ENCODE measurements around the gene RAB27B. TPM values are rescaled to one million over a fixed set of nuclear protein-coding genes. Genes with fewer than 3 reads are reported as not detected.

Gene RAB27B
- total and polyA plus RNA-seq, 10 of the 15 experiments (the other 5 are each of a cell fraction or from before 2014, with no cell fraction given): under 0.01 to 0.03 TPM; not detected in 8

DNA sequence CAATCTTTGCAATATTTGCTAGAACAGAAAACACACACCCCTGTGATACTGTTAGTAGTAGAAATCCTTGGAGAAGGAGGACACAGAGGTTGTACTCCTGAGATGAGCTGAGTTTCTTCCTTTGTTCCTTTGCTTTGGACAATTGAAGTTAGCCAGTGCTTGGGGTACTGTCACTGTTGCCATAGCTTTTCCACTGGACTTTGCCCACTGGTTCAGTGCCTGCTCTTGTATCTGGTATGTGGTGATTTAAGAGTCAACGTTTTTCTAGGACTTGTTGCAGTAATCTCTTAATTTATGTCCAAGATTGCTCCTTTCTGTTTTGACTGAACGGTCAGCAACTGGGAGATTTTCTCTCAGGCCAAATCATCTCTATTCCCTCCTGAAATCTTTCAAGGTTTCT is 26.1 kb upstream of the RAB27B start:
- CTCF ChIA-PET: no interaction called here
- intact Hi-C loops (cut with micrococcal nuclease; ENCODE audit: unreplicated experiment) (no loop called here), in situ Hi-C loops (cut with MboI) (no loop called here)
- no peak for TF ChIP-seq IKZF1 (conservative IDR thresholded peaks at IDR 0.05)
- no peak for TF ChIP-seq CEBPB (IDR thresholded peaks at IDR 0.05; ENCODE audit: borderline replicate concordance in 1 of 2, low read depth in 2 of 2, low read length in 2 of 2)
- no peak for TF ChIP-seq SMC3 (IDR thresholded peaks at IDR 0.05; ENCODE audit: borderline replicate concordance, low read length)
- no peak for TF ChIP-seq ZZZ3 (IDR thresholded peaks at IDR 0.05; ENCODE audit: control insufficient read depth, insufficient read length, low read depth)
- TF ChIP-seq RAD51 (IDR thresholded peaks at IDR 0.05): no peak
- TF ChIP-seq, protein P1, sequence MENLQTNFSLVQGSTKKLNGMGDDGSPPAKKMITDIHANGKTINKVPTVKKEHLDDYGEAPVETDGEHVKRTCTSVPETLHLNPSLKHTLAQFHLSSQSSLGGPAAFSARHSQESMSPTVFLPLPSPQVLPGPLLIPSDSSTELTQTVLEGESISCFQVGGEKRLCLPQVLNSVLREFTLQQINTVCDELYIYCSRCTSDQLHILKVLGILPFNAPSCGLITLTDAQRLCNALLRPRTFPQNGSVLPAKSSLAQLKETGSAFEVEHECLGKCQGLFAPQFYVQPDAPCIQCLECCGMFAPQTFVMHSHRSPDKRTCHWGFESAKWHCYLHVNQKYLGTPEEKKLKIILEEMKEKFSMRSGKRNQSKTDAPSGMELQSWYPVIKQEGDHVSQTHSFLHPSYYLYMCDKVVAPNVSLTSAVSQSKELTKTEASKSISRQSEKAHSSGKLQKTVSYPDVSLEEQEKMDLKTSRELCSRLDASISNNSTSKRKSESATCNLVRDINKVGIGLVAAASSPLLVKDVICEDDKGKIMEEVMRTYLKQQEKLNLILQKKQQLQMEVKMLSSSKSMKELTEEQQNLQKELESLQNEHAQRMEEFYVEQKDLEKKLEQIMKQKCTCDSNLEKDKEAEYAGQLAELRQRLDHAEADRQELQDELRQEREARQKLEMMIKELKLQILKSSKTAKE (IDR thresholded peaks at IDR 0.05; ENCODE audit: low read depth, poor library complexity, severe bottlenecking): no peak
- no peak for TF ChIP-seq RCOR1 (conservative IDR thresholded peaks at IDR 0.05; ENCODE audit: low read depth, low read length)
- no peak for TF ChIP-seq MEF2B (IDR thresholded peaks at IDR 0.05; ENCODE audit: partially characterized antibody, poor library complexity, severe bottlenecking)
- TF ChIP-seq MTA2 (IDR thresholded peaks at IDR 0.05; ENCODE audit: low read depth): no peak
- TF ChIP-seq, protein P2, sequence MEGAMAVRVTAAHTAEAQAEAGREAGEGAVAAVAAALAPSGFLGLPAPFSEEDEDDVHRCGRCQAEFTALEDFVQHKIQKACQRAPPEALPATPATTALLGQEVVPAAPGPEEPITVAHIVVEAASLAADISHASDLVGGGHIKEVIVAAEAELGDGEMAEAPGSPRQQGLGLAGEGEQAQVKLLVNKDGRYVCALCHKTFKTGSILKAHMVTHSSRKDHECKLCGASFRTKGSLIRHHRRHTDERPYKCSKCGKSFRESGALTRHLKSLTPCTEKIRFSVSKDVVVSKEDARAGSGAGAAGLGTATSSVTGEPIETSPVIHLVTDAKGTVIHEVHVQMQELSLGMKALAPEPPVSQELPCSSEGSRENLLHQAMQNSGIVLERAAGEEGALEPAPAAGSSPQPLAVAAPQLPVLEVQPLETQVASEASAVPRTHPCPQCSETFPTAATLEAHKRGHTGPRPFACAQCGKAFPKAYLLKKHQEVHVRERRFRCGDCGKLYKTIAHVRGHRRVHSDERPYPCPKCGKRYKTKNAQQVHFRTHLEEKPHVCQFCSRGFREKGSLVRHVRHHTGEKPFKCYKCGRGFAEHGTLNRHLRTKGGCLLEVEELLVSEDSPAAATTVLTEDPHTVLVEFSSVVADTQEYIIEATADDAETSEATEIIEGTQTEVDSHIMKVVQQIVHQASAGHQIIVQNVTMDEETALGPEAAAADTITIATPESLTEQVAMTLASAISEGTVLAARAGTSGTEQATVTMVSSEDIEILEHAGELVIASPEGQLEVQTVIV (IDR thresholded peaks at IDR 0.05; ENCODE audit: borderline replicate concordance, partially characterized antibody): no peak
- no peak for TF ChIP-seq HCFC1 (IDR thresholded peaks at IDR 0.05; ENCODE audit: low read length)
- TF ChIP-seq PAX8 (IDR thresholded peaks at IDR 0.05): no peak
- TF ChIP-seq BRCA1 (IDR thresholded peaks at IDR 0.05; ENCODE audit: low read depth, low read length): no peak
- no peak for TF ChIP-seq ZNF384 (IDR thresholded peaks at IDR 0.05; ENCODE audit: borderline replicate concordance, low read depth, low read length)
- TF ChIP-seq SREBF2 (IDR thresholded peaks at IDR 0.05; ENCODE audit: low read length): no peak
- FAIRE-seq (no peak), DNase-seq (ENCODE audit: low read depth, low spot score) (no peak), ATAC-seq (no peak)
- Histone ChIP-seq H3K4me1 (ENCODE audit: control insufficient read depth, insufficient read depth, low read length) (no peaks in the 10 kb centered on the region), H3K27me3 (replicated peaks in 1 of 2; ENCODE audit: control insufficient read depth in 2 of 2, insufficient read depth in 2 of 2, low read length in 1 of 2) (no peaks in the 10 kb centered on the region), H3K36me3 (ENCODE audit: control insufficient read depth in 2 of 2, insufficient read depth in 2 of 2, low read length in 1 of 2) (no peaks in the 10 kb centered on the region), H4K20me1 (ENCODE audit: control insufficient read depth, insufficient read depth) (no peaks in the 10 kb centered on the region), H2AFZ (ENCODE audit: control insufficient read depth, low read depth, low read length) (no peak overlapping the region), H3K9me3 (replicated peaks; ENCODE audit: control insufficient read depth, insufficient read depth, low read length) (no peaks in the 10 kb centered on the region), H3K4me2 (ENCODE audit: control insufficient read depth, insufficient read depth) (no peak overlapping the region), H3K27ac (ENCODE audit: control insufficient read depth, insufficient read depth) (no peak overlapping the region), H3K79me2 (ENCODE audit: control insufficient read depth, insufficient read depth, low read length) (no peaks in the 10 kb centered on the region), H3K4me3 (no peak overlapping the region), H3K9ac (ENCODE audit: control insufficient read depth, insufficient read depth, low read length) (no peak overlapping the region)
- RAD21 ChIA-PET (ENCODE audit: unreplicated experiment): no interaction called here
- SMC1A ChIA-PET (ENCODE audit: uncharacterized antibody, unreplicated experiment): no interaction called here
- POLR2A ChIA-PET: no interaction called here
- WGBS (ENCODE audit: insufficient coverage, insufficient replicate concordance, low lambda C conversion rate, missing lambda C conversion rate): 0% methylated on average over 2 of the region's 2 CpGs
- BruUV-seq (replicated peaks): no TSS peak
